GM12891 (cell line): Measurements from ENCODE around the gene SEPTIN10.

ENCODE experiments used
- PAX5 ChIP-seq: IDR thresholded peaks from 2 replicates; pipeline ENCODE4 v1.6.1; 2011; ENCODE audit warnings: low read length, moderate library complexity, mild to moderate bottlenecking; ENCODE audit not compliant: insufficient read depth, severe bottlenecking
- POLR2A ChIP-seq: IDR thresholded peaks from 2 replicates; pipeline ENCODE4 v1.6.1; 2011; ENCODE audit warnings: low read depth, low read length, control low read depth
- POLR2AphosphoS5 ChIP-seq: IDR thresholded peaks from 2 replicates; pipeline ENCODE4 v1.6.1; 2011; ENCODE audit warnings: low read depth, low read length, control low read depth
- TAF1 ChIP-seq: IDR thresholded peaks from 2 replicates; pipeline ENCODE4 v1.6.1; 2011; ENCODE audit warnings: low read depth, low read length, control low read depth

GRCh38 chr2:109547280-109547679 lies 66.5 kb downstream of the SEPTIN10 start:
- TF ChIP-seq TAF1 (no peak), POLR2A (no peak), POLR2AphosphoS5 (no peak), PAX5 (no peak)
